ENCODE data around the gene ABCC1.

ABCC1 gene

DNA sequence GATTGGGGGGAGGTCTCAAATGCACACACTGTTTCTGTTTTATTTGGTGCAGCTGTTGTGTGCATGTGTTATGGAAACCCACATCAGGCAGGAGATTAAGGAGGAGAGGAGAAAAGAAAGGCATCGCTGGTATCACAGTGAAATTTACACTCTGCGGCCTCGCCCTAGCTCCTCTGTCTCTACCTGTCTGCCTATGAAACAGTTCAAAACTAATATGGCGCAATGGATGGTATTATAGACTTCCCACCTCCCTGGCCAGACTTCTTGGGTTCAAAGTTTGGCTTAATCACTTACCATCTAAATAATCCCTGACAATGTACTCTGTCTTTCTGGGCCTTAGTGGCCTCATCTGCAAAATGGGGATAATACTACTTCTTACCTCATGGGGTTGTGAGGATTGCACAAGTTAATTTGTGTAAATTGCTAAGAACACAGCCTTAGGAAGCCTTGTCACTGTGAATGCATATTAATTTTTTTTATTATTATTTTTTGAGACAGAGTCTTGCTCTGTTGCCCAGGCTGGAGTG, 1.4 kb upstream of the ABCC1 start:
- TF ChIP-seq ZFX (IDR thresholded peaks at IDR 0.05; ENCODE audit: borderline replicate concordance), result no peak
- no peak for TF ChIP-seq CTCF (IDR thresholded peaks at IDR 0.05)
- peak overlapping the region; percentile 78 for H3K27ac ChIP-seq

GRCh38 chr16:15948532-15949209, 745 bp upstream of the ABCC1 start:
- no peak for TF ChIP-seq ZFX (IDR thresholded peaks at IDR 0.05; ENCODE audit: borderline replicate concordance)
- no peak for TF ChIP-seq CTCF (IDR thresholded peaks at IDR 0.05)
- peak overlapping the region; percentile 60 for H3K27ac ChIP-seq

DNA sequence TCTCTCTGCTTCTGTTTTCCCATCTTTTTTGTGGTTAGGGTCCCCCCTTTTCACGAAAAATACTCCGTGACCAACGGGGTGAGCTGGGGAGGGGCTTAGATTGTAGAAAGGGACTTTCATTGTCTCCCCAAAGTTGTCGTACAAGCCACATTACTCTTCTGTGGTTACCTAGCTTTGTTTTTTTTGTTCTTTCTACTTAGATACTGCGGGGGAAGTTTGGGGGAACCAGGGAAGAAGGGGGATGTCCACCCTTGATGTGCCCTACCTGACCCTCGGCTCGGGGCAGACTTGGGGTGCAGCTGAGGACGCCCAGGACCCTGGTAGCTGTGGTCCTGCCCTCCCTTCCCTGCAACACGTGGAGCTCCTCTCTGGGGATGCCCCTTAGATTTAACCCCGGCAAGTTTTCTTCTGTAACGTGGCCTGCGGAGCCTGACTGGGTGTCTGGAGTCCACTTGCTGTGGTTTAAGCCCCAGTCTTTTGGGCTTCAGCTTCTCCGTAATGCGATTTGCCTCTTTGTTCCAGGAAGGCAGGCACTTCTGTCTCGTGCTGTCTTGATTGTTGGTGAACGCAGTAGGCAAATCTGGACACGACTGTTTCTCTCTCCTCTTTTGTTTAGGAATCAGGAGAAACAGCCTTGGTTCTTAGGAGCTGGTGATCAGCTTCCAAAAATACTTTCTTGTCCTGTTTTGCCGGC, 892 bp downstream of the ABCC1 start:
- TF ChIP-seq CTCF (IDR thresholded peaks at IDR 0.05) (no peak), ZFX (IDR thresholded peaks at IDR 0.05; ENCODE audit: borderline replicate concordance) (no peak)
- peak overlapping the region; percentile 54 for H3K27ac ChIP-seq

- TF ChIP-seq CTCF (IDR thresholded peaks at IDR 0.05) (no peak), ZFX (IDR thresholded peaks at IDR 0.05; ENCODE audit: borderline replicate concordance) (no peak)
- peak overlapping the region; percentile 54 for H3K27ac ChIP-seq
Measured at GRCh38 chr16:15950869-15951268, 1.5 kb downstream of the ABCC1 start.

GRCh38 chr16:15951852-15952251, 2.4 kb downstream of the ABCC1 start:
- TF ChIP-seq ZFX (IDR thresholded peaks at IDR 0.05; ENCODE audit: borderline replicate concordance) (no peak), CTCF (IDR thresholded peaks at IDR 0.05) (no peak)

GRCh38 chr16:15952265-15952711, 2.9 kb downstream of the ABCC1 start:
- H3K27ac ChIP-seq, result no peak overlapping the region
- no peak for TF ChIP-seq CTCF (IDR thresholded peaks at IDR 0.05)
- no peak for TF ChIP-seq ZFX (IDR thresholded peaks at IDR 0.05; ENCODE audit: borderline replicate concordance)

More at GRCh38 chr16:15951852-15952251, 2.4 kb downstream of the ABCC1 start:
- no peak overlapping the region for H3K27ac ChIP-seq

DNA sequence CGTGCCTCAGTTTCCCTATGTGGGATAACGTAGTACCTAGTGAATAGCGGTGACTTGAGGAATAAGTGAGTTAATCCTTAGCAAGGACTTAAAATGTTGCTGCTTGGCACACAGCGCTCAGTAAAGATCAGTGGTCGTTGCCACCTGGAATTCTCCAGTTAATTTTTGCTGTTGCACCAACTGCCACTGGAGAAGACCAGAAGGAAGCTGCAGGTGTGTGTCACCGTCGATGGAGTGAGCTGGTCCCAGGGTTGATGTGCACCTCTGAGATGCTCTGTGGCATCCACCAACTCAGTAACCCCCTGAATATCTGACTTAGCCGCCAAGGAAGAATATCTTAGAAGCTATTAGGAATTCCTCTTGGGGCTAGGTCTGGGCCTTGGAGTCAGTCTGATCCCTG, 4.1 kb downstream of the ABCC1 start:
- TF ChIP-seq ZFX (IDR thresholded peaks at IDR 0.05; ENCODE audit: borderline replicate concordance) (no peak), CTCF (IDR thresholded peaks at IDR 0.05) (no peak)
- no peak overlapping the region for H3K27ac ChIP-seq

Measured in 22Rv1 (cell line).